ENCODE results near the gene BTBD16.

The BTBD16 gene

GRCh38 chr10:122271076-122271475 is at the start of gene BTBD16:
BTBD16 (plus strand) TSS chr10:122271296; CDS start chr10:122275082, 3,786 bp downstream.
- DNase-seq: no peak

GRCh38 chr10:122221958-122222357 is 49.1 kb upstream of the BTBD16 start:
- no peak for DNase-seq

- no peak for DNase-seq
Observed at GRCh38 chr10:122222638-122223037, 48.5 kb upstream of the BTBD16 start.

- no peak for DNase-seq
Observed at GRCh38 chr10:122224159-122224558, 46.9 kb upstream of the BTBD16 start.

GRCh38 chr10:122225330-122225729 is 45.8 kb upstream of the BTBD16 start:
- no peak for DNase-seq

- no peak for DNase-seq
Observed at GRCh38 chr10:122227754-122228153, 43.3 kb upstream of the BTBD16 start.

- no peak for DNase-seq
Observed at GRCh38 chr10:122229666-122230065, 41.4 kb upstream of the BTBD16 start.

- DNase-seq: no peak
Observed at GRCh38 chr10:122230222-122230621, 40.9 kb upstream of the BTBD16 start.

- peak; percentile 56 for DNase-seq
Observed at GRCh38 chr10:122232769-122233168, 38.3 kb upstream of the BTBD16 start.

- no peak for DNase-seq
Observed at GRCh38 chr10:122233857-122234348, 37.2 kb upstream of the BTBD16 start.

GRCh38 chr10:122234416-122234815 is 36.7 kb upstream of the BTBD16 start:
- no peak for DNase-seq

GRCh38 chr10:122236690-122237306 is 34.3 kb upstream of the BTBD16 start:
- DNase-seq: no peak

GRCh38 chr10:122237331-122237990 is 33.6 kb upstream of the BTBD16 start:
- DNase-seq: no peak

GRCh38 chr10:122239578-122240257 is 31.4 kb upstream of the BTBD16 start:
- DNase-seq: no peak

- no peak for DNase-seq
Observed at GRCh38 chr10:122240401-122240800, 30.7 kb upstream of the BTBD16 start.

GRCh38 chr10:122241836-122242235 is 29.3 kb upstream of the BTBD16 start:
- DNase-seq: no peak

GRCh38 chr10:122243550-122243949 is 27.5 kb upstream of the BTBD16 start:
- no peak for DNase-seq

- no peak for DNase-seq
Observed at GRCh38 chr10:122244001-122244975, 26.8 kb upstream of the BTBD16 start.

- no peak for DNase-seq
Observed at GRCh38 chr10:122245136-122245535, 26.0 kb upstream of the BTBD16 start.

- DNase-seq: no peak
Observed at GRCh38 chr10:122245897-122246296, 25.2 kb upstream of the BTBD16 start.

- DNase-seq: no peak
Observed at GRCh38 chr10:122246830-122247520, 24.1 kb upstream of the BTBD16 start.
